Upper lobe of left lung (tissue), 6 donors: ENCODE data around the gene RPS3A. TPM values are rescaled to one million over a fixed set of nuclear protein-coding genes. Genes with fewer than 3 reads are reported as not detected.
"Not testable (repeated sequence)": the region's sequence is repeated elsewhere in the genome, so short reads cannot be mapped to it uniquely, and the experiment has no call there.

Source experiments
- ATAC-seq, 2 donors: fragments of 200-7000 bp; cut with Tn5 transposase; one replicate each; pipeline ENCODE4 v1.9.1; 2022; ENCODE audit warnings: mild to moderate bottlenecking in 2 of 2, moderate library complexity in 2 of 2; ENCODE audit not compliant: low FRiP score in 2 of 2
- DNase-seq, 2 donors: peaks; one replicate each; pipeline ENCODE4 v3.0.0-alpha.2; 2019 to 2020
- H3K27ac ChIP-seq, 4 donors: fragments of 200-600 bp; sonication (generic); one replicate each; pipeline ENCODE4 v1.5.1; 2016 to 2019
- H3K27me3 ChIP-seq, 4 donors: fragments of 200-600 bp; sonication (generic); one replicate each; pipeline ENCODE4 v1.5.1; 2017 to 2019
- H3K36me3 ChIP-seq, 4 donors: fragments of 200-600 bp; sonication (generic); one replicate each; pipeline ENCODE4 v1.5.1; 2016 to 2019
- H3K4me1 ChIP-seq, 4 donors: fragments of 200-600 bp; sonication (generic); one replicate each; pipeline ENCODE4 v1.5.1; 2018 to 2019
- H3K4me3 ChIP-seq, 4 donors: fragments of 200-600 bp; sonication (generic); one replicate each; pipeline ENCODE4 v1.5.1; 2017 to 2019; ENCODE audit warnings: mild to moderate bottlenecking in 2 of 4, moderate library complexity in 1 of 4
- H3K9me3 ChIP-seq, 4 donors: fragments of 200-600 bp; sonication (generic); one replicate each; pipeline ENCODE4 v1.5.1; 2018 to 2019
- CTCF ChIP-seq, 6 experiments: fragments of 450-650 bp in 4 of 6; fragments of 200-600 bp in 2 of 6; sonication (generic) in 2 of 6; IDR thresholded peaks; one replicate each; pipeline ENCODE4 v1.5.1; 2016 to 2019; ENCODE audit warnings: antibody characterized with exemption in 6 of 6
- EP300 ChIP-seq, 4 donors: sonication (generic); formaldehyde crosslinking; IDR thresholded peaks; one replicate each; pipeline ENCODE4 v1.5.1; 2017; ENCODE audit warnings: antibody characterized with exemption in 4 of 4, control low read depth in 2 of 4
- POLR2A ChIP-seq, 4 donors: fragments of 450-650 bp; IDR thresholded peaks; one replicate each; pipeline ENCODE4 v1.5.1; 2016 to 2017; ENCODE audit warnings: antibody characterized with exemption in 4 of 4, mild to moderate bottlenecking in 2 of 4
- POLR2AphosphoS5 ChIP-seq, 2 donors: sonication (generic); formaldehyde crosslinking; IDR thresholded peaks; one replicate each; pipeline ENCODE4 v1.5.1; 2017; ENCODE audit warnings: antibody characterized with exemption in 2 of 2
- WGBS, 2 donors: methylation state at CpG; one replicate each; pipeline ENCODE4 v1.1.5; 2017 to 2018; 5-methylcytosine and 5-hydroxymethylcytosine counted together
- total RNA-seq, 6 donors: library from RNA; depleted of rRNA in 4 of 6; stranded (reverse); fragments of >200 nt in 4 of 6; gene quantifications; one replicate each; pipeline versions ENCODE4 v1.1.0 to v1.2.1, GENCODE V29; 2016 to 2021
- donor health status: DM: no; HTN: no; CAD: no; lungs with moderate emphysema.
- donor health status: DM: no; HTN: yes; CAD: no; lungs with severe emphysema.

Gene RPS3A
- total RNA-seq, 6 donors from 2014 or later = 887 to 2,310 (median 1,343) TPM

GRCh38 chr4:151074416-151074916, 25.0 kb upstream of the RPS3A start:
- no peaks in the 10 kb centered on the region for H3K36me3 ChIP-seq
- H3K4me3 ChIP-seq = no peak overlapping the region
- H3K27ac ChIP-seq = no peak overlapping the region
- H3K27me3 ChIP-seq = no peaks in the 10 kb centered on the region
- no peaks in the 10 kb centered on the region for H3K9me3 ChIP-seq
- DNase-seq (no peak), ATAC-seq (no peak)
- H3K4me1 ChIP-seq = no peaks in the 10 kb centered on the region
- TF ChIP-seq POLR2AphosphoS5 (IDR thresholded peaks at IDR 0.05) = no peak

GRCh38 chr4:151077978-151078377, 21.4 kb upstream of the RPS3A start:
- H3K27ac ChIP-seq, ATAC-seq, H3K27me3 ChIP-seq, H3K9me3 ChIP-seq, H3K4me1 ChIP-seq, H3K36me3 ChIP-seq, DNase-seq, H3K4me3 ChIP-seq: not testable (repeated sequence)
- WGBS, 2 donors = 88% methylated on average over 2 of the region's 2 CpGs

GRCh38 chr4:151087467-151087866, 12.0 kb upstream of the RPS3A start:
- ATAC-seq (no peak), DNase-seq (no peak)
- TF ChIP-seq CTCF (IDR thresholded peaks at IDR 0.05) (no peak), EP300 (IDR thresholded peaks at IDR 0.05) (no peak), POLR2AphosphoS5 (IDR thresholded peaks at IDR 0.05) (no peak), POLR2A (IDR thresholded peaks at IDR 0.05) (no peak)
- Histone ChIP-seq H3K4me1 (no peaks in the 10 kb centered on the region), H3K27ac (no peak overlapping the region), H3K27me3 (no peaks in the 10 kb centered on the region), H3K9me3 (no peaks in the 10 kb centered on the region), H3K36me3 (no peaks in the 10 kb centered on the region), H3K4me3 (no peak overlapping the region)
- 77 to 86% methylated on average over 8 of the region's 8 CpGs for WGBS, 2 donors

GRCh38 chr4:151091047-151091446, 8.4 kb upstream of the RPS3A start:
- 83 to 94% methylated on average over 2 of the region's 2 CpGs for WGBS, 2 donors
- no peaks in the 10 kb centered on the region for H3K9me3 ChIP-seq
- ATAC-seq = no peak
- no peaks in the 10 kb centered on the region for H3K27me3 ChIP-seq
- H3K4me1 ChIP-seq = no peaks in the 10 kb centered on the region
- H3K36me3 ChIP-seq = no peaks in the 10 kb centered on the region
- H3K27ac ChIP-seq = no peak overlapping the region
- no peak for DNase-seq
- no peak for TF ChIP-seq EP300 (IDR thresholded peaks at IDR 0.05)
- TF ChIP-seq CTCF (IDR thresholded peaks at IDR 0.05) = no peak
- no peak for TF ChIP-seq POLR2A (IDR thresholded peaks at IDR 0.05)
- TF ChIP-seq POLR2AphosphoS5 (IDR thresholded peaks at IDR 0.05) = no peak
- no peak overlapping the region for H3K4me3 ChIP-seq

- ATAC-seq (no peak), DNase-seq (no peak)
- no peak overlapping the region for H3K4me3 ChIP-seq
- no peaks in the 10 kb centered on the region for H3K9me3 ChIP-seq
- no peaks in the 10 kb centered on the region for H3K36me3 ChIP-seq
- H3K27me3 ChIP-seq = no peaks in the 10 kb centered on the region
- WGBS, 2 donors = 83 to 87% methylated on average over 3 of the region's 3 CpGs
- no peak for TF ChIP-seq CTCF (IDR thresholded peaks at IDR 0.05)
- no peak for TF ChIP-seq POLR2AphosphoS5 (IDR thresholded peaks at IDR 0.05)
- no peak for TF ChIP-seq POLR2A (IDR thresholded peaks at IDR 0.05)
- TF ChIP-seq EP300 (IDR thresholded peaks at IDR 0.05) = no peak
- no peak overlapping the region for H3K27ac ChIP-seq
- no peaks in the 10 kb centered on the region for H3K4me1 ChIP-seq
Observed at GRCh38 chr4:151092488-151092887, 6.9 kb upstream of the RPS3A start.

GRCh38 chr4:151093203-151093602, 6.2 kb upstream of the RPS3A start:
- DNase-seq (no peak), ATAC-seq (no peak)
- H3K27ac ChIP-seq = no peak overlapping the region
- H3K27me3 ChIP-seq = no peaks in the 10 kb centered on the region
- no peak overlapping the region for H3K4me3 ChIP-seq
- H3K4me1 ChIP-seq = no peaks in the 10 kb centered on the region
- WGBS, 2 donors = 64 to 67% methylated on average over 3 of the region's 3 CpGs
- no peaks in the 10 kb centered on the region for H3K9me3 ChIP-seq
- no peaks in the 10 kb centered on the region for H3K36me3 ChIP-seq
- TF ChIP-seq POLR2A (IDR thresholded peaks at IDR 0.05) = no peak
- no peak for TF ChIP-seq POLR2AphosphoS5 (IDR thresholded peaks at IDR 0.05)
- no peak for TF ChIP-seq CTCF (IDR thresholded peaks at IDR 0.05)
- no peak for TF ChIP-seq EP300 (IDR thresholded peaks at IDR 0.05)
